NOMO-1 treated with DMSO at 0.1 percent for 48 hours (cell line): ENCODE measurements around the gene OSBPL3.

ENCODE experiments used
- DNase-seq: peaks from one replicate; lab custom pipeline; 2025; ENCODE audit not compliant: unreplicated experiment; lab: John Stamatoyannopoulos, UW

OSBPL3 gene

DNA sequence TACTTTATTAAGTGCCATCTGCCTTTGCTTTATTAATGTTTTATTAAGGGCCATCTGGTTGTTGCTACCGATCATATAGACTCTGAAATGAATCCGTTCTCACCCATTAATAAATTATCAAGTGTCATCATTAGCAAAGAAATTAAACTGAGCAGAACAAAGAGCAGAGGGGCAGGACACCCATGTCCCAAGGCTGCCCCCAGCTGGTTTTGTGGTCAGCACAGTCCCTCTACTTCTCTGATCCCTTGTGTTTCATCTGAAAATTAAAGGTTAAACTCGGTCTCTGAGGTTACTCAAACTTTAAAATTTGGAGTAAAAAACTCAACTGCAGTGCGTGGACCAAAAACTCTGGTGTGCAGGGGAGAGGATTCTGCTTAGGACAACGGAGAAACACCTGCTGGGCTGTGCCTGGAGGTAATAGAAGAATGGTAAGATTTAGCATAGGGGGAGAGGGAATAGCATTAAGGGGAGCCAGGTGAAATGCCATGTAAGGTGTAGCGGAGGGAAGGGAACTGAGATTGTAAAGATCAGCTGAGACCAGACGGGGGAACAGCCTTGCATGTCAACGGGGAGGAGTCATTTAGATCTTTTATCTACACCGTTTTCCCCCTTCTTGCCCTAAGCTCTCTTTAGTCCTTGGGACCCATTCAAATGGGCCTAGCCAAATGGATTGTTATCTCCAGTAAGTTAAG lies 212.0 kb downstream of the OSBPL3 start:
- no peak for DNase-seq

DNA sequence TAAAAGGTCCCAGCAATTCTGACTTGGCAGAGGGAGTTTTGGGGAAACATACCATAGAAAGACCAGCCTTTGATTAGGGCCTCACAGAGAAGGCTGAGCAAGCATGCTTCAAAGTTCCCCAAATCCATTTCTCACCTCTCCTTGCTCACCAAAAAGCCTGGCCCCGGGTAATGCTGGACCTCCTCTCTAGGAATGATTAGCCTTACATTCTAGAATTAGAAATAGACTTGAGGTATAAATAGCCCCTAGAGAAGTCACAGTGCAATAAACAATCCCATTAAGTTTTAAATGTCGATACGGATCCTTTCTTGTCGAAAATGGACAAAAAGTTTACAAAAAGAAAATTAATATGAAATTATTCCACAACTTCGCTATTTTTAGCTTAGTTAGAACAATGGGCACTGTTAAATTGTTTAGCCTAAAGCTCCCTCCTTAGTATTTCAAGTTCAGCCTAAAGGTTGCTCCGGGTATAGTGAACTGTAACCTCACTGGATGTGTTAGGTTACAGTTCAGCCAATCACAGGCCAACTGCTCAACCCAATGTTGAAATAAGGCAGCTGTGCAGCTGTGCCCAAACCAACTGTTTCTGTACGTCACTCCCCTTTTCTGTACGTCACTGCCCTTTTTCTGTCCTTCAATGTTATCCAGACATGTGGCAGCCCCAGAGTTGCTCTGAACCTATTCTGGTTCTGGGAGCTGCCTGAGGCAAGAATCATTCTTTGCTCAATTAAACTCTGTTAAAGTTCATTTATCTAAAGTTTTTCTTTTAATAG lies 214.8 kb downstream of the OSBPL3 start:
- no peak for DNase-seq

DNA sequence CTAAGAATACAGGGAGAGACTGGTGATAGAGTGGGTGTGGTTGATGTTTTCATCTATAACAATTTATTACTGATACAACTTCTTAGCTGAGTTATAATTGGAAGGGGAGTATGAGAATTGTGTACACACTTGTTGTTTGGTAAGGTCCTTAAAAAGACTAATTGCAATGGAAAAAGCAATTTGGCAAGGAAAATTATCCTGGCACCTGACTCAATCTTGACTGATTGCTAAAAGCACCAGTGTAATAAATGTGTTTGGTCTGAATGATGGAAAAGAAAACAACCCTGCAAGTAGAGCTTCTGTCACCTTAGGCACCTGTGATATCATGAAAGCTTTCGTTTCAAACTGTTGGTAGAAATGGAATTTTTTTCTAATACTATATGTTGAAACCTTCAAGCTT lies 216.0 kb downstream of the OSBPL3 start:
- DNase-seq, result no peak

GRCh38 chr7:24763303-24763901 lies 216.6 kb downstream of the OSBPL3 start:
- no peak for DNase-seq

DNA sequence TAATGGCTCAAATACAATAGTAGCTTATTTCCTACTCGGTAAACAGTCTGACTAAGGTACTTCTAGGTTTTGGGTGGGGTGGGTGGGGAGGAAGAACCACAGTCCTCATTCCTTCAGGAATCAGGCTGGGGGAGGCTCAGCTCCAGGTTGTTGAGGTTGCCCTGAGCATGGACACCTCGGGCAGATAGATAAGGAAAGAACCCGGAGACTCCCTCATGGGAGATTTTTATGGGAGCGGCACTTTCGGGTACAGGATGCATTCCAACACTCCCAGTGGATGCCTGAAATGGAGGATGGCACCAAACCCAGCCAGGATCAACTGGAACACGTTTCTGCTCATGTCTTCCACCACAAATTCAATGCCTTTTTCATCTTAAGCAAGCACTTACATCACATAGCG lies 217.2 kb downstream of the OSBPL3 start:
- DNase-seq, result no peak

DNA sequence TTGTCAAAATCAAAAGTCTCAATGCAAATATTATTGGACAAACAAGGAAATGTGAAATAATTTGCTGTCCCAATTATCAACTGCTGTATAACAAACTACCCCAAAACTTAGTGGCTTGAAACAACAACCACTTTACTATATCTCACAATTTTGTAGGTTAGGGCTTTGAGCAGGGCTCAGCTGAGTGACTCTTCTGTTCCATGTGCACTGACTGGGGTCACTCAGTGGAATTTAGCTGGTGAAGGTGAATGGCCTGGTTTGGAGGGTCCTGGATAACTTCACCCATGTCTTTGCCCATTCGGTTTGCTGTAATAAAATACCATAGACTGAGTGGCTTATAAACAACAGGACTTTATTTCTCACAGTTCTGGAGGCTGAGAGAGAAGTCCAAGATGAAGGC lies 219.0 kb downstream of the OSBPL3 start:
- no peak for DNase-seq

GRCh38 chr7:24757353-24758275 lies 222.4 kb downstream of the OSBPL3 start, which contains the start of gene GSDME:
Gene GSDME (minus strand): TSS chr7:24757464. CDS start chr7:24749774, 7,690 bp downstream.
- peak; percentile 5 for DNase-seq

DNA sequence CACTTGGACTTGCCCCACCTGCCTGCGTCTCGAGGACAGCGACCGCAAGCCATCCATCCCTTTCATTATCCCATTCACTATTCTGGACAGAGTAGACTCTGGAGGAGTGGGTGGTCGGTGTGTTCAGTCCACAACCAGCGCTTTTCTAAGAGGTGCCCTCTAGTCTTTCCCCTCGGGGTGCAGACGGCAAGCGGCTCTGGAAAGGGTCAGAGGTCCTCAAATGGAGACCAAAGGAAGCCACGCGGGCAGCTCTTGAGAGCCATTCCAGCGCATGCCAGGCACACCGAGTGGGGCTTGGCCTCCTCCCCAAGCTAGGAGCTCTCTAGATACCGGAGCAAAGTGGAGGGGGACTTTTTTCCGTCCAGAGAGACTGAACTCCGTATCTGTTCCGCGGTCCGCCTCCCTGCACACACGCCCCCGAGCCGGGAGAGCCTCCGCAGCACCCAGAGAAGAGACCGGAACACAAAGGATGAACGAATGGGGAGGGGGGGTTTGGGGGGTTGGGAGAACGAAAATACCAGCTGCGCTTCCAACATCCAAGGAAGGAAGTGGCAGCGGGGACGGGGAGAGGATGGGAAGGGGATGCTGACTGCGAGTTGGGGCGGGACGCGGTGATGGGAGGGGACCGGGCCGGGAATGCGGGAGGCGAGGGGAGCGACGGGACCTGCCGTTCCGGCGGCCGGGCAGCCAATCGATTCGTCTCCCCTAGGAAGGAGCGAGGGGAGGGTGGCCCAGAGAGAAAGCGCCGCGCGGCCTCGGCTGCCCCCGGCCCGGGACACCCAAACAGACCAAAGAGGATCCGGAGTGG lies 223.2 kb downstream of the OSBPL3 start:
- DNase-seq, result no peak

- DNase-seq, result peak; percentile 79
These were observed 224.2 kb downstream of the OSBPL3 start for GRCh38 chr7:24755541-24756407.

DNA sequence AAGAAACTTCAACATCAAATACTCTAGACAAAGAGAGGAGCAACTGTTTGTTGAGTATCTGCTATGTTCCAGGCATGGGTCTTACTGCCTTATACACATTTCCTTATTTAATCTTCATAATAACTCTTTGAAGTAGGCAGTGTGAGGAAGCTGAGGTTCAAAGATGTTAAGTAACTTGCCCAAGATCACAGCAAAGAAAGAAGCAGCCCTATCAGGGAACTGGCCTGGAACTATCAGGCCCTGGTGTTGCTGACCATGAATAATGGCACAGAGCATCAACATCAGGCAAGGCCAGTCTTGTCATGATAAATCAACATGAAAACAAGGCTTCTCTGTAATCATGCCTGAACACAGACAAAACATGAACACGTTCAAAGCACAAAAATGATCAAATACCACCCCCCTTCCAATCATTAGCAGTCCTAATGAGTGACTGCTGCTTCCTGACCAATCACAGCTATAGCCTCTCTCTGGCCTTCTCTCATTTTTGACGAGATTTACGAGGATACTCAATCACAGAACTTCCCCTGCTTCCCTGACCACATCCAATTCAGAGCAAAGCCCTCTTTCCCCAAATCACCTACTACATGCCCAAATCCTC lies 225.0 kb downstream of the OSBPL3 start:
- peak; percentile 12 for DNase-seq

DNA sequence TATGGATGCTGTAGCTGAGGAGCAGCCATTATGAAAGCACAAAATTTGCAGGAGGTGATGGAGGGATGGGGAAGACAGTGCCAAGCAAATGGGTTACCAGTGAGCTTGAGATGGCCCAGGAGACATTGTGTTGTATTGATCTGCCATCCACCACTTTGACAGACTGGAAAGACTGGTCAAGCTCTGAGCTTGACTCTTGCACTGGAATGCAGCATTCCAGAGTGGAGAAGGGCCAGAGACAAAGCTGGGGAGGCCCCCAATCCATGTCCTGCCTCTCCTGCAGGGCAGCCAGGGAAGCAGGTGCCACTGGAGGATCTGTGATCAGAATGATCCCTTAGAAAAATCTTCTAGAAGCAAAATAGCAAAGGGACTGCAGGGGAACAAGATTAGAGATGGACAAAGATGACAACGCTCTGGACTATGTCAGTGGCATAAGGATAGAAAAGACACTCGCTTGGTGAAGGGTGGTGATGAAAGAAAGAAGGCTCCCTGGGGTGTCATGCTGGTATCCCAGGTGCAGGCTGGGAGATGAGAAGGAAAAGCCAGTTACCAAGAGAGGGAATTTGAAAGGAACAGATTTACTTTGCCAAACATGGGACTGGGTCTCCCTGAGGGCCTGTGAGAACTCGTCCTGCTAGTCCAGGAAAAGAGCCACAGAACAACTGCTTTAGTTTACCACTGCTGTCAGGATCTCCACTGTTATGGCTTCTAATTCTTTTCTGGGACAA lies 227.7 kb downstream of the OSBPL3 start:
- no peak for DNase-seq

DNA sequence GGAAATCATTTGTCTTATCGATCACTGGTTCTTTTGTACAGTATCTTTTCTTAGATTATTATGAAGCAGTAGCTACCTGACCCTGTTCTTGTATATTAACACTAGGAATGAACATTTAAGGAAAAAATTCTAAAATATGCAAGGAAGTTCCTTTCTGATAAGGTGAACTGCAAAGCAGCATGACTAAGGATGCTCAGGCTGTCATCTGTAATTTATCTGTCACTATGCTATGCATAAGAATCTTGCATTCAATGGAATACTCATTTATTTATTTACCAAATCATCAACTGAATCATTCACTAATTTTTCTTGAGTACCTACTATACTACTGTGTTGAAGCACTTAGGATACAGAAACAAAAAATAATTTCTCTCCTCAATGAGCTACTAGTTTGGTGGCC lies 228.5 kb downstream of the OSBPL3 start:
- no peak for DNase-seq

GRCh38 chr7:24750441-24751055 lies 229.4 kb downstream of the OSBPL3 start:
- DNase-seq, result no peak

DNA sequence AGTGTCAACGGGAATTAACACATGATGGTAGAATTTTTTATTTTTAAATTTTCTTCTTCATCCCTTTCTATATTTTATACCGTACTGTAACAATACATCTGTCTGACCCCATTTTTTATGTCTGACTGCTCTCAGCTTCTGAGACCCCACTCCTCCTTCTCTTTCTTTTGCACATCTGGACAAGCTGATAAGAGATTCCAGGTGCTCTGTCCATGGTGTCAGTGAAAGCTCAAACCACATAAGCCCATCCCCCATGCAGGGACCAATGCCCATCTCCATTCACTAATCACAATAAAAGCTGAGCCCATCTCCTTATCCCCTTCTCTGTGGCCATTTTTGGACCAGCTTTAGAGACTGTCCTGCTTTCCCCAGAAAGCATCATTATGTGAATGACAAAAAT lies 231.5 kb downstream of the OSBPL3 start:
- DNase-seq, result no peak
